Measurements from ENCODE around the gene IL20RB. TPM values are rescaled to one million over a fixed set of nuclear protein-coding genes. Genes with fewer than 3 reads are reported as not detected.
"Not testable (repeated sequence)": the region's sequence is repeated elsewhere in the genome, so short reads cannot be mapped to it uniquely, and the experiment has no call there.

The IL20RB gene
- total RNA-seq, 1 donor from 2014 or later: 1.9 TPM

- no peak overlapping the region for H3K4me3 Mint-ChIP-seq
These were observed 15.6 kb downstream of the IL20RB start for GRCh38 chr3:136973352-136973751.

DNA sequence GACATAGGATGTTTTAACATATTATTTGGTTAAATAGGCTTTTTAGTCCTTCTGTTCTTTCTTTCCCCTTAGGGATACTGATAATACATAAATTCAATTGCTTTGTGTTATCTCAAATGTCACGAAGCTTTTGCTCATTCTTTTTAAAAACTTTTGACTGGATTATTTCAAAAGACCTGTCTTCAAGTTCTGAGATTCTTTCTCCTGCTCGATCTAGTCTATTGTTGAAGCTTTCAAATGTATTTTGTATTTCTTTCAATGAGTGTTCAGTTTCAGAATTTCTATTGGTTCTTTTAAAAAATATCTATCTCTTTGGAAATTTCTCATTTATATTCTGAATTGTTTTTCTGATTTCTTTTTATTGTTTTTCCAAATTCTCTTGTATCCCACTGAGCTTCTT lies 16.9 kb downstream of the IL20RB start:
- intact Hi-C loops (cut with micrococcal nuclease): no loop called here
- Mint-ChIP-seq H3K4me3 (no peak overlapping the region), H3K9me3 (peaks cover 32% of the 10 kb centered on the region), H3K27me3 (ENCODE audit: insufficient read depth) (no peaks in the 10 kb centered on the region), H3K4me1 (ENCODE audit: low read depth) (no peaks in the 10 kb centered on the region), H3K36me3 (ENCODE audit: low read depth) (peaks cover 4% of the 10 kb centered on the region), H3K27ac (no peak overlapping the region)
- no peak for DNase-seq (ENCODE audit: low spot score)

More at GRCh38 chr3:136973352-136973751, 15.6 kb downstream of the IL20RB start:
- H3K27me3 Mint-ChIP-seq (ENCODE audit: insufficient read depth): no peaks in the 10 kb centered on the region
- no peaks in the 10 kb centered on the region for H3K4me1 Mint-ChIP-seq (ENCODE audit: low read depth)
- intact Hi-C loops (cut with micrococcal nuclease): no loop called here
- DNase-seq (ENCODE audit: low spot score): no peak
- H3K9me3 Mint-ChIP-seq: peaks cover 32% of the 10 kb centered on the region
- H3K36me3 Mint-ChIP-seq (ENCODE audit: low read depth): peaks cover 4% of the 10 kb centered on the region
- no peak overlapping the region for H3K27ac Mint-ChIP-seq

GRCh38 chr3:136979204-136979603 lies 21.4 kb downstream of the IL20RB start:
- DNase-seq (ENCODE audit: low spot score): no peak
- Mint-ChIP-seq H3K4me3 (no peak overlapping the region), H3K4me1 (ENCODE audit: low read depth) (peaks cover 1% of the 10 kb centered on the region), H3K27ac (no peak overlapping the region), H3K9me3 (peaks cover 13% of the 10 kb centered on the region), H3K36me3 (ENCODE audit: low read depth) (peaks cover 2% of the 10 kb centered on the region), H3K27me3 (ENCODE audit: insufficient read depth) (no peaks in the 10 kb centered on the region)
- intact Hi-C loops (cut with micrococcal nuclease): no loop called here

DNA sequence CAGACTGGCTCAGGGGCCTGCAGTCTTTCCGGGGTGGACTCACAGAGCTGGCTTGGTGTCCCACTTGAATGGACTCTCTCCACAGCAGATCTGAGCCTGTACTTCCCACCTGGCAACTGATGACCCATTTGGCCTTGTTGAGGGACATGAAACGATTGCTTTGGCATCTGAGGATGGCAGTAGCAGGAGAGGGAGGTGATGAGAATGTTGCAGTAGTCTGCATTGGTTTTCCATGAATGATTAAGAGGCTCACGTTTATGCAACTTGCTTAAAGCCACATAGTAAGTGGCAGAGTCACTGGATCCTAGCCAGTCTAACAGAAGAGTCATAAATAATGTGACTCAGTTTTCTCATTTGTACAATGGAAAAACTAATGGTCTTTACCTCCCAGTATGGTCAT lies 21.9 kb downstream of the IL20RB start:
- peaks cover 2% of the 10 kb centered on the region for H3K36me3 Mint-ChIP-seq (ENCODE audit: low read depth)
- H3K27ac Mint-ChIP-seq: no peak overlapping the region
- DNase-seq (ENCODE audit: low spot score): no peak
- H3K27me3 Mint-ChIP-seq (ENCODE audit: insufficient read depth): no peaks in the 10 kb centered on the region
- intact Hi-C loops (cut with micrococcal nuclease): no loop called here
- H3K4me3 Mint-ChIP-seq: no peak overlapping the region
- peaks cover 6% of the 10 kb centered on the region for H3K4me1 Mint-ChIP-seq (ENCODE audit: low read depth)
- peaks cover 8% of the 10 kb centered on the region for H3K9me3 Mint-ChIP-seq

- DNase-seq (ENCODE audit: low spot score): no peak
- H3K36me3 Mint-ChIP-seq (ENCODE audit: low read depth): peaks cover 2% of the 10 kb centered on the region
- H3K4me3 Mint-ChIP-seq: no peak overlapping the region
- no peaks in the 10 kb centered on the region for H3K9me3 Mint-ChIP-seq
- H3K27ac Mint-ChIP-seq: no peak overlapping the region
- no peaks in the 10 kb centered on the region for H3K27me3 Mint-ChIP-seq (ENCODE audit: insufficient read depth)
- H3K4me1 Mint-ChIP-seq (ENCODE audit: low read depth): peaks cover 6% of the 10 kb centered on the region
- intact Hi-C loops (cut with micrococcal nuclease): no loop called here
These were observed 24.2 kb downstream of the IL20RB start for GRCh38 chr3:136982033-136982432.

- H3K4me3 Mint-ChIP-seq: no peak overlapping the region
- H3K27ac Mint-ChIP-seq: no peak overlapping the region
- H3K27me3 Mint-ChIP-seq (ENCODE audit: insufficient read depth): no peaks in the 10 kb centered on the region
- DNase-seq (ENCODE audit: low spot score): no peak
- no peaks in the 10 kb centered on the region for H3K9me3 Mint-ChIP-seq
- H3K4me1 Mint-ChIP-seq (ENCODE audit: low read depth): peaks cover 6% of the 10 kb centered on the region
- peaks cover 2% of the 10 kb centered on the region for H3K36me3 Mint-ChIP-seq (ENCODE audit: low read depth)
- intact Hi-C loops (cut with micrococcal nuclease): no loop called here
These were observed 24.8 kb downstream of the IL20RB start for GRCh38 chr3:136982520-136983138.

GRCh38 chr3:136984837-136985236 lies 27.1 kb downstream of the IL20RB start:
- H3K4me3 Mint-ChIP-seq: no peak overlapping the region
- peaks cover 6% of the 10 kb centered on the region for H3K4me1 Mint-ChIP-seq (ENCODE audit: low read depth)
- intact Hi-C loops (cut with micrococcal nuclease): no loop called here
- no peaks in the 10 kb centered on the region for H3K27me3 Mint-ChIP-seq (ENCODE audit: insufficient read depth)
- no peak overlapping the region for H3K27ac Mint-ChIP-seq
- no peak for DNase-seq (ENCODE audit: low spot score)
- no peaks in the 10 kb centered on the region for H3K36me3 Mint-ChIP-seq (ENCODE audit: low read depth)
- no peaks in the 10 kb centered on the region for H3K9me3 Mint-ChIP-seq

GRCh38 chr3:136987398-136987980 lies 29.7 kb downstream of the IL20RB start:
- H3K27ac Mint-ChIP-seq; intact Hi-C loops (cut with micrococcal nuclease); DNase-seq (ENCODE audit: low spot score); H3K36me3 Mint-ChIP-seq (ENCODE audit: low read depth); H3K4me3 Mint-ChIP-seq; H3K27me3 Mint-ChIP-seq (ENCODE audit: insufficient read depth); H3K4me1 Mint-ChIP-seq (ENCODE audit: low read depth); H3K9me3 Mint-ChIP-seq: not testable (repeated sequence)

GRCh38 chr3:136988651-136989050 lies 30.9 kb downstream of the IL20RB start:
- H3K9me3 Mint-ChIP-seq: no peaks in the 10 kb centered on the region
- H3K27ac Mint-ChIP-seq: no peak overlapping the region
- intact Hi-C loops (cut with micrococcal nuclease): no loop called here
- no peaks in the 10 kb centered on the region for H3K27me3 Mint-ChIP-seq (ENCODE audit: insufficient read depth)
- no peak for DNase-seq (ENCODE audit: low spot score)
- no peak overlapping the region for H3K4me3 Mint-ChIP-seq
- H3K4me1 Mint-ChIP-seq (ENCODE audit: low read depth): peaks cover 6% of the 10 kb centered on the region
- H3K36me3 Mint-ChIP-seq (ENCODE audit: low read depth): no peaks in the 10 kb centered on the region

DNA sequence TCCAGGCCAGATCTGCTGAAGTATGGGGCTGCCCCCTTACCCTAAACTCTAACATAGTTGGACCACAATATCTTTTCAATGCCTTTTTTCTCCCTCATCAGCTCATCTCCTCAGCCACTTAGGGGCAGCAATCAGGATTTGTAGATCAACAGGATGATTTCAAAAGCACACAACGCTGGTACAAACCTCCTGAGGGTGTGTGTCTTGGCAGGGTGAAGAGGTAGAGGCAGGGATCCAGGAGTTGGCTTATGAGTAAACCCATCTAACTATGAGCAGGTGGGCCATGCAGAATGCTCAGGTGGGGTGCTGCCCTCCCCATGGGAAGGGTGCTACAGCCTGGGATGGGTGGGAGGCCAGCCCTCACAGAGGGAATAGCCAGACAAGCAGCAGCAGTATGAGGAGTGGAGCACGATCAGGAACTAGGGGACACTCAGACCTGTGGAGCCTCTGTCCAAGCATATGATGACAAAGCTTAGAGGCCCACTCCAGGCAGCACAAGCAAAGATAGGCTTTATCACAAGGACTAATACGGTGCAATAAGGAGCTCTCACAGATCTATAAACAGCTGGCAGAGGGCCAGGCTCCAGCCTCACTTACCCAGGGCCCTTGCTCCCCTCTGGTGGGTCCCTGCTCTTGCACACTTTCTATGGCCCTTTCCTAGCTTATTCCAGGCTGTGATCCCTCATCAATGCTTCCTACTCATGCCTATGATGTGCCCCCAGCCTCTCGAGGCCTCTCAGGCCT lies 32.2 kb downstream of the IL20RB start:
- H3K9me3 Mint-ChIP-seq: no peaks in the 10 kb centered on the region
- no peak overlapping the region for H3K4me3 Mint-ChIP-seq
- intact Hi-C loops (cut with micrococcal nuclease): no loop called here
- H3K36me3 Mint-ChIP-seq (ENCODE audit: low read depth): no peaks in the 10 kb centered on the region
- H3K27ac Mint-ChIP-seq: no peak overlapping the region
- H3K27me3 Mint-ChIP-seq (ENCODE audit: insufficient read depth): no peaks in the 10 kb centered on the region
- peaks cover 4% of the 10 kb centered on the region for H3K4me1 Mint-ChIP-seq (ENCODE audit: low read depth)
- no peak for DNase-seq (ENCODE audit: low spot score)

- peaks cover 10% of the 10 kb centered on the region for H3K4me1 Mint-ChIP-seq (ENCODE audit: low read depth)
- DNase-seq (ENCODE audit: low spot score): no peak
- H3K27ac Mint-ChIP-seq: no peak overlapping the region
- H3K4me3 Mint-ChIP-seq: no peak overlapping the region
- no peaks in the 10 kb centered on the region for H3K27me3 Mint-ChIP-seq (ENCODE audit: insufficient read depth)
- H3K36me3 Mint-ChIP-seq (ENCODE audit: low read depth): no peaks in the 10 kb centered on the region
- intact Hi-C loops (cut with micrococcal nuclease): no loop called here
- no peaks in the 10 kb centered on the region for H3K9me3 Mint-ChIP-seq
These were observed 33.0 kb downstream of the IL20RB start for GRCh38 chr3:136990826-136991225.

DNA sequence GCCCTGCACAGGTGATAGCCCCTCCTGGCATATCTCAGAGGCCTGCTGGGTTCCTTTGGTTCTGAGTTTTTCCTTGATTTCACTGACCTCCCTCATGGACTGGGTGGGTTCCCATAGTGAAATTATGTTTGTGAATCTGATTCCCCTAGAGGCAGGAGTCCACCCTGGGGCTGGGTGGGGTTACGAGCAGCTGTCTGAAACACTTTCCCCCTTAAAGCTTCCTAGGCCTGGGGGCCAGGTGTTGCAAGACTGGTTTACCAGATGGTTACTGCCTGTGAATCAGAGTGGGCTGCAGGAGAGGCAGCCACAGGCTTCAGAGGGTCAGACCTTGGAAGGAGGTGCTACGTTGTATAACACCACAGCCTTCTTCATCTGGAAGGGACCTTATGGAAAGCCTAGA lies 34.3 kb downstream of the IL20RB start:
- Mint-ChIP-seq H3K27ac (no peak overlapping the region), H3K9me3 (no peaks in the 10 kb centered on the region), H3K4me3 (no peak overlapping the region), H3K36me3 (ENCODE audit: low read depth) (no peaks in the 10 kb centered on the region), H3K4me1 (ENCODE audit: low read depth) (peaks cover 10% of the 10 kb centered on the region), H3K27me3 (ENCODE audit: insufficient read depth) (no peaks in the 10 kb centered on the region)
- intact Hi-C loops (cut with micrococcal nuclease): no loop called here
- DNase-seq (ENCODE audit: low spot score): no peak

GRCh38 chr3:136994772-136995516 lies 37.2 kb downstream of the IL20RB start:
- Mint-ChIP-seq H3K27ac (no peak overlapping the region), H3K4me3 (no peak overlapping the region), H3K4me1 (ENCODE audit: low read depth) (peaks cover 10% of the 10 kb centered on the region), H3K9me3 (no peaks in the 10 kb centered on the region), H3K36me3 (ENCODE audit: low read depth) (no peaks in the 10 kb centered on the region), H3K27me3 (ENCODE audit: insufficient read depth) (no peaks in the 10 kb centered on the region)
- no peak for DNase-seq (ENCODE audit: low spot score)
- intact Hi-C loops (cut with micrococcal nuclease): no loop called here

Data from activated T-helper 1 cell treated with anti-CD3 and anti-CD28 coated beads, Interleukin-12 subunit alpha, Interleukin-12 subunit beta, Interleukin-2, Interleukin-4 antibody, amounts not matched to agents 30 ng/mL and 10 ng/mL and 1 ng/mL, durations not matched to agents 14 hours and 24 hours and 36 hours (primary cell).